ENCODE measurements around the gene CD93.

DNA sequence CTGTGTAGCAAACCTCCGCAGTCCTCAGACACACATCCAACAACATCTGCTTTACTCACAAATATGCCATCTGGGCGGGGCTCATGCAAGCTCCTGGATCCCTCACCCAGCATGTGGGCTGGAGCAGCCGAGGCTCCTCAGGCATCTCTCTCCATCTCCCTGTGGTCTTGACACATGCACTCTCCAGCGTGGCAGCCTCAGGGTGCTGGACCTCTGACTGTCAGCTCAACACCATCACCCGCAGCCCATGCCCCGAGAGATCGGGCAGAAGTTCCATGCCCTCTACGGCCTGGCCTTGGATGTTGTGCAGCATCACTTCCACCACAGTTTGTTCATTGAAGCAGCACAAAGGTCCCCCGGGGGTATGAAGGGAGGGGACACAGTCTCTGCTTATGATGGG, 32.6 kb upstream of the CD93 start:
- TF ChIP-seq, protein P1, sequence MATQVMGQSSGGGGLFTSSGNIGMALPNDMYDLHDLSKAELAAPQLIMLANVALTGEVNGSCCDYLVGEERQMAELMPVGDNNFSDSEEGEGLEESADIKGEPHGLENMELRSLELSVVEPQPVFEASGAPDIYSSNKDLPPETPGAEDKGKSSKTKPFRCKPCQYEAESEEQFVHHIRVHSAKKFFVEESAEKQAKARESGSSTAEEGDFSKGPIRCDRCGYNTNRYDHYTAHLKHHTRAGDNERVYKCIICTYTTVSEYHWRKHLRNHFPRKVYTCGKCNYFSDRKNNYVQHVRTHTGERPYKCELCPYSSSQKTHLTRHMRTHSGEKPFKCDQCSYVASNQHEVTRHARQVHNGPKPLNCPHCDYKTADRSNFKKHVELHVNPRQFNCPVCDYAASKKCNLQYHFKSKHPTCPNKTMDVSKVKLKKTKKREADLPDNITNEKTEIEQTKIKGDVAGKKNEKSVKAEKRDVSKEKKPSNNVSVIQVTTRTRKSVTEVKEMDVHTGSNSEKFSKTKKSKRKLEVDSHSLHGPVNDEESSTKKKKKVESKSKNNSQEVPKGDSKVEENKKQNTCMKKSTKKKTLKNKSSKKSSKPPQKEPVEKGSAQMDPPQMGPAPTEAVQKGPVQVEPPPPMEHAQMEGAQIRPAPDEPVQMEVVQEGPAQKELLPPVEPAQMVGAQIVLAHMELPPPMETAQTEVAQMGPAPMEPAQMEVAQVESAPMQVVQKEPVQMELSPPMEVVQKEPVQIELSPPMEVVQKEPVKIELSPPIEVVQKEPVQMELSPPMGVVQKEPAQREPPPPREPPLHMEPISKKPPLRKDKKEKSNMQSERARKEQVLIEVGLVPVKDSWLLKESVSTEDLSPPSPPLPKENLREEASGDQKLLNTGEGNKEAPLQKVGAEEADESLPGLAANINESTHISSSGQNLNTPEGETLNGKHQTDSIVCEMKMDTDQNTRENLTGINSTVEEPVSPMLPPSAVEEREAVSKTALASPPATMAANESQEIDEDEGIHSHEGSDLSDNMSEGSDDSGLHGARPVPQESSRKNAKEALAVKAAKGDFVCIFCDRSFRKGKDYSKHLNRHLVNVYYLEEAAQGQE (IDR thresholded peaks at IDR 0.05; ENCODE audit: insufficient read depth in 1 of 2, low read depth in 2 of 2, low read length in 2 of 2): no peak
- no peak for TF ChIP-seq TAF1 (IDR thresholded peaks at IDR 0.05; ENCODE audit: borderline replicate concordance, insufficient read depth, low read length)
